Prostate gland (tissue), 2 donors: ENCODE measurements around the gene PPM1A.

Experiments
- CTCF ChIP-seq, 4 experiments: fragments of 200-600 bp in 2 of 4; fragments of 450-650 bp in 2 of 4; sonication (generic) in 2 of 4; IDR thresholded peaks; 1 replicate in 3 of 4; 2 replicates in 1 of 4; pipeline ENCODE4 v1.5.1; 2016 to 2019; ENCODE audit warnings: antibody characterized with exemption in 4 of 4, mild to moderate bottlenecking in 2 of 4, moderate library complexity in 2 of 4
- POLR2A ChIP-seq: fragments of 450-650 bp; IDR thresholded peaks from one replicate; pipeline ENCODE4 v1.6.1; 2016; ENCODE audit warnings: antibody characterized with exemption, mild to moderate bottlenecking

DNA sequence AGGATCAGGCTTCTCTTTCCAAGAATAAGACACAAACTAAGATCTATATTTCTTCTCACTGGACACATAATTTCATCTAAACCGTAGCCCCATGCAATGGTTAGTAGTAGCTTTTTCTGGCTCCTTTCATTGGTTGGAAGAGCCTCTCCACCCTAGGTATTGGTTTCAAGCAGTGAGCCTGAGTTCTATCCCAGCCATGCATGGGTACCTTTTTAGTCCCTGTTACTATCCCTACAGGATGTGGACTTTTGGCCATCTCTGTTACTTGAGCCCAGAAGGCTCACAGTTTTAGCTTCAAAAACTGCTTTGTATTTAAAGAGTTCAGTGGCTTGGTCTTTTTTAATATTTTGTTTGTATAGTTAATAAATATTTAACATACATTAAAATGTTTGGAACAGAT is 16.1 kb downstream of the PPM1A start:
- TF ChIP-seq POLR2A (no peak), CTCF (IDR thresholded peaks at IDR 0.05) (no peak)
